HG03457 (cell line): Measurements from ENCODE around the gene EEFSEC.

Experiments
- ATAC-seq: cut with Tn5 transposase; IDR thresholded peaks from one replicate; pipeline ENCODE4 v1.9.1; 2021; ENCODE audit warnings: moderate number of reproducible peaks; ENCODE audit not compliant: unreplicated experiment

Gene EEFSEC

DNA sequence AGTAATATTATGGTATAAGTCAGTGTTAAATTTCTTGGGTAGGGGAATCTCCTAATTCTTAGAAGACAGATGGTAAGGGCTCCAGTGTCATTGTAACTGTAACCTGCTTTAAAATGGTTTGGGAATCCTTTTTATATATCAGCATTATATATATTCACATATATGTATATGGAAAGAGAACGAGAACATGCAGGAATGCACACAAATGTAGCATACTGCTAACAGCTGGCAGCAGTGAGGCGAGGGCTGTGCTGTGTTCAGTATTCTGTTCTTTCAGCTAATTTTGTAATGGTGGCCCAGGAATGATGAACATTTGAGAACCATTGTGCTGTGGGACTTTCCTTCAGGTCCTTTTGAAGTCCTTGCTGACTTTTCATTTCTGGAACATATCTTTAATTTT is 60.8 kb downstream of the EEFSEC start:
- no peak for ATAC-seq

DNA sequence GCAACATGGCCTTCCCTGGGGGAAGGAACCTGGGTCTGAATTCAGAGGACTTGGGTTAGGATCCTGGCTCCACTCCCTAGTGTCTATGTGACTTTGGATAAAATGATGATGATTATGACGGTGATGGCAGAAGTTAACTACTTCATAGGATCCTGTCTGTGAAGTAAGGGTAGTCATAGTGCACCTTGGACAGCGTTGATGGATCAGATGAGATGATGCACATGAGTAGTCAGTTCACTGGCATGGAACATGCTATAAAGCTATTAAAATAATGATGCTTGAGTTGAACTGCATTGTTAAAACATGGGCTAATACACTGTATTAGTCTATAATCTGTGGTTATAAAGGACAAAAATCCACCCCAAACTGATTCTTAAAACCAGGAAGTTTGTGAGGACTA is 62.0 kb downstream of the EEFSEC start:
- no peak for ATAC-seq

DNA sequence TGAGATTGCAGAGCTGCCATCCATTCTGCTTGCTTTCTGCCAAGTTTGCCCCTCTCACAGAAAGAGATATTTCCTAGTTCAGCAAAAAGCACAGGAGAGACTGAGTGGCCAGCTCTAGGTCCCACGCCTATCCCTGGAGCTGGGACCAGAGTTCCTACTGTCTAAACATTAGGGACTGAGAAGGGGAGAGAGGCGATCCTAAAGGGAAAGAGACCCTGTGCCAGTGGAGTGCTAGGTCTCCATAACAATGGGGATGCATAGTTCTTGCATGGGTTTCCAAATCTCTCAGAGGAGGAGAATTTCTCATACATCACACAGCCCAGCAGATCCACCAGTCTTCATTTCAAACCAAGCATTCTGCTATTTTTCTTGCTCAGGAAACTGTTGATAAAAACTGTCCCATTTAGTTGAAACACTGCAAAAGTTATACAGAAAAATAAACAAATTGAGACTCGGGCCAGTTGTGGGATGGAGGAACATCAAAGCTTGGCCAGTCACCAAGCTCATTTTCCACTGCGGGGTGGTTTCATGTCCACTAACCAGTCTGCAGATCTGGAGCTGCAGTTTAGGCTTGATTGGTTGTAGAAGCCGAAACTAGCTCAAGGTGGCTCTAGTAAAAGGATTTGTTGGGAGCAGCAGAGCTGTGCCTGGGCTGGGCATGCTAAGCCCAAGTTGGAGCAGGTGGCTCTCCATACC is 62.7 kb downstream of the EEFSEC start:
- ATAC-seq, result no peak

DNA sequence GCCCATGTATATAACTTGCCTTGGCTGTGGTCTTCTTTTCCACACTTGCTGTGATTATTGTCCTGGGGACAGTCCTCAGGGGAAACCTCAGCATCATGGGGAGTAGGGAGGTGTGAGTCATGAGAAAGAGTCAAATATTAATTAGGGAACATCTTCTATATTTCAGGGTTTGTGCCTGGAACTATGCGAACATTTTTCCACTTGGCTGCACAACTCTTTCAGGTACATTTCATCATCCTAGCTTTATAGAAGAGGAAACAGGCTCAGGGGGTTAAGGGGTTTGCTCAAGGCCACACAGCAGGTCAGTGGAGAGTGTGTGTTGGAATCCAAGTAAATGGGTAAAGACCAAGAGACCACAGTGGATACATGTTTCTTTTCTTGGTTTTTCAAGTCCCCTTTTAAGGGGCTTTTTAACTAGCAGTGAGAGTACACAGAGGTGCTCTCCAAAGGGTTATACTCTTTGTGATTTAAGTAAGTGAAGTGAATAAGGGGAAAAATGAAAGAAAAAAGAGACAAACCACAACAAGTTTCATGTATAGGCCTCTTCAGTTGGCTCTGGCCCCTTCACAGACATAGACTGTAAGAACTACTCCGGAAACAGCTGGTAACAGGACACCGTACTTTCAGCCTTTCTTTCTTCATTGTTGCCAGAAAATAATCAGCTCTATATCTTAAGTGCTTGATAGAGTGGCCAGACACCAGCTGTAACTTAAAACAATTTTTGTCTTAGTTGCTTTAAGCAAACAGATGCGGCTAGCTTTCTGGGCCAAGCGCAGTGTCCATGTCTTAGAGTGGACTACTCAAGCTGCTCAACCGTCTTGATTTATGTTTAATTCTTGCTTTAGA is 64.6 kb downstream of the EEFSEC start:
- ATAC-seq, result no peak

DNA sequence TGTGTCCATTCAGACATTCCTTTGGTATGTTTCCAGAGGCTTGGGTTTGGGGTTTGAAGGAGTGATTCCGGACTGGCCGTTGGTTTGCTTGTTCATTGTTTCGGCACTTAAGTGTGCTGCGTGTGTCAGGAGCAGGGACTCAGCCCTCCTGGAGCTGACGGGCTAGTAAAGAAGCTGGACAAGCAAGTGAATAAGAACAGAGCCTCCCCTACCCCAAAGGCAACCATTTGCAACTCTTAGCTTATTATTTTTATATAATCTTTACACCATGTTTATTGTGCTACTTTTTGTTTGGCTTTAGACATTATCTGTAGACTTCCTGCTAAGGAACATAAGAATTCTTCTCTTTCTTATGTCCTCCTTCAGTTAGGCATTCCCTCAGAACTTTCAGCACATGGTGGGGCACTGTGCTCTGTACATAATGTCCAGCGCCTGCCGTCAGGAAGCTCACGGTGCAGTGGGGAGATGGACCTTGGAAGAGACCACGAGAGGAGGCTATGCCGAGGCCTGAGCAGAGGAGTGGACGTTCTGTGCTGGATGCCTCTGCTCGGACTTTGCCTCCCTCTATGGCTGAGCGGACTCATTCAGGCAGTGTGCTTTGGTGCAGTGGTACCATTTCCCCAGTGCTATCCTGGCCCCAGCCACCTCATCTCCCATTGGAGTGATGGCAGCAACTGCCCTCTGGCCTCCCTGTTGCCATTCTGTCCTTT is 65.4 kb downstream of the EEFSEC start:
- ATAC-seq, result no peak

DNA sequence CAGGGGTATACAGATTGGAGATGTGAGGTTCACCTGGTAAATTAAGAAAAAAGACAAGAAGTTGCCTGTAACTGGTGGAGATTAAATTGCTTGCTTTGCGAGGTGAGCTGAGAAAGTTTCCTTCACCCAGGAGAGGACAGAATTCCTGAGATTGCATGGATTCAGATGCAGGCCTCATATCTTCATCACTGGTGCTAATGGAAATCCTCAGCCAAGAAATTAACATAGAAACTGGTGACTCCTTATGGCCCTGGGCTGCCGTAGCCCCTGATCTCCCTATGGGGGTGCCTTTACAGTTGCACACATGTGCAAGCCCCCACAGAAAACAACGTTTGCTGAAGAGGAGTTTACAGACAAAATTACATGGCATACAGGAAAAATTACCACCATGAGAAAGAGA is 68.0 kb downstream of the EEFSEC start:
- no peak for ATAC-seq

DNA sequence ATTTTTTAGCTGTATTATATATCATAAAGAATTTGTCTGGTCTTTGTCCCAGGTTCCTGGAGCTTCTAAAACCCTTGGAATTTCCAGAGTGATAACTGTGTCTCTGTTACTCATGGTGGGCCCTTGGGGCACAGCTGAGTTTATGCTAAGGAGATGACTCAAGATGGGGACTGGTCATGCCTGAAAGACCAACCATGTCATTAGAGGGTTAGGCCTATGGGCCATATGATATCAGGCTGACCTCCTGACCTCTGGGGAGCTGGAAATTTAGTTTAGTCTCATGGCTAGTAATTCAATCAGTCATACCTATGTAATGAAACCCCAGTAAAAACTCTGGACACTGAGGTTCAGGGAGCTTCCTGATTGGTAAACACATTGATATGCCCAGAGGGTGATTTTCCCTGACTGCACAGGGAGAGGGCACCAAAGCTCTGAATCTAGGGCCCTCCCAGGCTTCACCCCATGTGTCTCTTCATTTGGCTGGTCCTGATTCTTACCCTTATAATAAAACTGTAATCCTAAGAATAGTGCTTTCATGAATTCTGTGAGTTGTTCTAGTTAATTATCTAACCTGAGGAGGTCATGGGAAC is 69.6 kb downstream of the EEFSEC start:
- no peak for ATAC-seq

DNA sequence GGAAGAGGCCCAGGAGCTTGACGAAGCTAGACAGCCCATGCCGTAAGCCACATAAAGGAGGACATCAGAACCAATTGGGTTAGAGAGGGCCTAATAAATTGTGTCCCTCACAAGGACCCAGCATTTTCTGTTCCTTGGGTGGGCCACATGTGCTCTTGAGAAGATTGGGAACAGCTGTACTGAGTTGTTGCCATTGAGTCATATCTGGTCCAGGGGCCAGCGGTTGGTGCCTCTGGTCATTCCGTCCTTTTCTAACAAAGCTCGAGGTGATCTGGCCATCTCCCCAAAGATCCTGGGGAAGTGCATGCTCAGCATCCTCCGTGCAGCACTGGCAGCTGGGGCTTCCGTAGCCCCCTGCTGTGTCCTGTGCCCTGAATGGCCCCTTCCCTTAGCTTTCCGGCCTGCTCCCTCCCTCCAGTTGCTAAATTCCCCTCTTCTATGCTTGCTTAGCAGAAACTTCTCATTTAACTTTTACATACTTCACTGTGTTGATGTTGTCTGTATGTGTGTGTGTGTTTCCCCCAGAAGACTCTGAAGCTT is 73.0 kb downstream of the EEFSEC start:
- ATAC-seq, result no peak

DNA sequence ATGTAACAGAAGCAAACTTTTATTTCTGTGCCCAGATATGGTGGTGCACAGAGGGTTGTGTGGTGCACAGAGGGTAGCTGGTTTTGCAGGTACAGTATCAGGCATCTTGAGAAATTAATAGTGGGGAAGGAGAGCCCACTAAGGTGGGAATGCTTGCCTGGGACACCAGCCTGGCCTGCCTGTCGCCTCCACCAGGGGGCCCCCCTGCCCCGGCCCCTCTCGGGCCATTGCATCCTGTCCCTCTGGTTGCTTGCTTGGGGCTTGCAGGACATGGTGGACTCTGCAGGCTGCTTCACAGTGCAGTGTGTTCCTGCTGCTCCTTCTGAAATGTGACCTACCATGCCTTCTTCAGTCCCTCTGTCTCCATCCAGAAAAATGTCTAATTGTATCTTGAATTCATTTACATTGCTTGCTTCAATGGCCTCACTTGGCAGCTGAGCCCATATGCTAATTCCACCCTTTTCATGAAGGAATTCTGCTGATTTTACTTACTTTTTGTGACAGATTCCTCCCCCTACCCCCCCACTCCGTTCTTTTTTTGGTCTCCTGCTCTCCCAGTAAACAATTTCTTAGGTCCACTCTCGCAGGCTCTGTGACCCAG is 73.6 kb downstream of the EEFSEC start:
- no peak for ATAC-seq

DNA sequence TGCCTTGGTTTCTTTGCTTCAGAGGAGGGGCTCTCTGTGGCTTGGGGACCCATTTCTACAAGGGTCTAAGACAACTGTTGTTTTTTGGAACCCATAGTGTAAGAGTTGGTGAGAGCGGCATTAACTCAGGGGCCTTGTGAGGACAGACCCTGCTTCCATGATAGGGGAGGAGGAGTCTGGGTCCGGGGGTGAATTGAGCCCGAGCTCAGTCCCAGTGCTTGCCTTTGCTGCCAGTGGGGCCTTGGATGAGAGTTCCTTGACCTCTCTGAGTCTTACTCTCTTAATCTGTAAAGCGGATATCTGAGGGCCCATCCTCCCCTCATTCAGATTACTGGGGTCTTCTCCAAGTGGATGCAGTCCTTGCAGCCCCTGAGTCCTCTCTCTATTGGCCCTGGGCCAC is 74.2 kb downstream of the EEFSEC start:
- no peak for ATAC-seq

DNA sequence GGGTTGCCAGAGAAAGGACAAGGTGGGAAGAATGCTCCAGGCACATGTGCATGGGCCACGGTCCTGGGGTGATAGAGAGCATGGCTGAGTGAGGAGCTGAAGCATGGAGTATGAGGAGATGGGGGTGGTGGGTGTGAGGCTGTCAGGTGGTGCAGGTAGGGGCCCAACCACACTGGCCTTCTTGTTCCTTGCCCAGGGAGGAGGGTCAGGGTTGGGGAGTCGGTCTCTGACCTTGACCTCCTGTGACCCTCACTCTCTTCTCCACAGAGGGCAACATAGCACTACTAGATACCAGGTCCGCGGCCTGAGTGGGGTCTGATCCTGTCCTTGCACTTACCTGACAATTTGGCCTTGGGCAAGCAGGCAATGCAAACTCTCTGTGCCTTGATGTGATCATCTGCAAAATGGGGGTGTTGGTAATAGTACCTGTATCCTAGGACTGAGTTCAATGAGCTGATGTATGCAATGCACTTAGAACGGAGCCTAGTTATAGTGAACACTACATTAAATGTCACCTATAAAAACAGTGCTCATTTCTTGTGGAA is 75.2 kb downstream of the EEFSEC start:
- no peak for ATAC-seq

DNA sequence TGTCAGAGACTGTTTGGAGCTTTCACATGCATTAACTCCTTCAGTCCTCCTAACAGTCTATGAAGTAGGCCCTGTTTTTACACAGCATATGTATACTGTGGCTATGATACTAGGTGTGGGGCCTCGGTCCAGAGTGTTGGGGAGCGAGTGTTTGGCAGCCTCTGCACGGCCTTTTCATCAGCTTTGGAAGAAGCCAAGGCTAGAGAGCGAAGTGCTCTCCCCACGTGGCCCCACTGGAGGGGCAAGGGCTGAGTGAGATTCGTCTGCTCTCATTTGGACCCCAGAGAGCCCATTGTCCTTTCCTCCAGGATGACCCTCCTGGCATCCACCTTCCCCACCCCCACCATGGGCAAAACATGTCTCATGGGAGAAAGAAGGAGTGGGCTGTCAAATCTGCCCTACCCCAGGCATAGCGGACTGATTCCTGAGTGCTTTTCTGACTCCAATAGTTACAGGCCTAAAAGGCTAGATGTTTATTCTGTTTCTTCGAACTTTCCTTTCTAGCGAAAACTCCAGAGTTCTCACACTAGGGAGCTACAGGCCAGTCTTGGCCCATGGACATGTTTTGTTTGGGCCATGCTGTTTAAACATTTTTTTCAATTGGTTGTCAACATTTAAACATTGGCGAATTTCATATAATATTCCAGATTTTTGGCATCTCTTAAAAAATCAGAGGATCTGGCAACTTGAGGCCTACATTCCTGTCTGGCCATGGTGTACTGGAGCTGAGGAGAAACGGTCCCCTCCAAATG is 76.0 kb downstream of the EEFSEC start:
- no peak for ATAC-seq

DNA sequence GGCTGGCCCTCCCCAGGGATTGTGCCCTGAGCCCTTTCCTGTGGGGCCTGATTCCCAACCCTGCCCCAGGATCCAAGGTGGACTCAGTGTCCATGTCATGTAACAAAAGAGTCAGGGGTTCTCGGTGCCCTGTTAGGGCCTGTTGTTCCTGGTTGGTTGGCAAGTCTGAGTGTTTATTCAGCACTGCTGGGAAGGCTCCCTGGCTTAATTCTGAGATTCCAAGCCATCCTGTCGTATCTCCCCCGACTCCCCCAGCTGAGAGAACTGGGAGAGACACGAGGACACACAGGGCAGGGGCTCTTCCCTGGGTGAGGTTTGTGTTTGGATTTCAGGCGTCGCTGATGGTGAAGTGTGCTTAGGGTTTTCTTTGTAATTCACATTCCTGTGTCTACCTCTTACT is 78.3 kb downstream of the EEFSEC start:
- no peak for ATAC-seq

DNA sequence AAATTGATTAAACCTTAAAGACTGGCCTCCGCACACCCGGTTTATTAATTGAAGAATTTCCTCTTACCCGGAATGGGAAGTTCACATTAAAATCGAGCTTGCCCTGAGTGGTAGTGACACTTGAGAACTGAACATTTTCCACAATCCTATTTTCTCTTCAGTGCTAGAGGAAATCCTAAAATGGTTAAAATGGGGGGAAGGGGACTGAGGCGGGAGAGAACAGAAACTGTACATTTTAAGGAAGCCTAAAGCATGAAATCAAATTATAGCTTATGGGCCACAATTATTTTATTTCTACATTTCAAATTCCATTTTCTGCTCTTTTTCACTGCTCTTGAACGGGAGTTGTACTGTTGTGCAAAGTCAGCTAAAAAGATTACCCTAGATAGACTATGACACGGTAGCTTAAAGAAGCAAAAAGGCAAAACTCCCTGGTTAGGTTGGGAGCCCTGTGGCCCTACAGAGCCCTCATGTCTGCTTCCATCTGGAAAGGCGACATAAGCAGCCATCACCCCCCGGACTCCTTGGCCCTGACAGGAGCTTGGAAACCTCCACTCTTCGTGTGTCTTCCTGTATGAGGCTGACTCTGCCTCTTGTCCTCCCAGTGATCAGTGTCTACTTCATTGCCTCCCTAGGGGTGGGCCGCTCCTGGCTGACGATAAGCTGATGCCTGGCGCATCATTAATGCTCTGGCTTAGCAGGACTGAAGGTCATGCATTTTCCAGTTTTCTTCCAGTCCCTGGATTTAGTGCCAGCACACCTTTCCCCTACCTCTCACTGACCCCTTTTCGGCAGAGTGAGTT is 79.3 kb downstream of the EEFSEC start:
- ATAC-seq, result no peak

DNA sequence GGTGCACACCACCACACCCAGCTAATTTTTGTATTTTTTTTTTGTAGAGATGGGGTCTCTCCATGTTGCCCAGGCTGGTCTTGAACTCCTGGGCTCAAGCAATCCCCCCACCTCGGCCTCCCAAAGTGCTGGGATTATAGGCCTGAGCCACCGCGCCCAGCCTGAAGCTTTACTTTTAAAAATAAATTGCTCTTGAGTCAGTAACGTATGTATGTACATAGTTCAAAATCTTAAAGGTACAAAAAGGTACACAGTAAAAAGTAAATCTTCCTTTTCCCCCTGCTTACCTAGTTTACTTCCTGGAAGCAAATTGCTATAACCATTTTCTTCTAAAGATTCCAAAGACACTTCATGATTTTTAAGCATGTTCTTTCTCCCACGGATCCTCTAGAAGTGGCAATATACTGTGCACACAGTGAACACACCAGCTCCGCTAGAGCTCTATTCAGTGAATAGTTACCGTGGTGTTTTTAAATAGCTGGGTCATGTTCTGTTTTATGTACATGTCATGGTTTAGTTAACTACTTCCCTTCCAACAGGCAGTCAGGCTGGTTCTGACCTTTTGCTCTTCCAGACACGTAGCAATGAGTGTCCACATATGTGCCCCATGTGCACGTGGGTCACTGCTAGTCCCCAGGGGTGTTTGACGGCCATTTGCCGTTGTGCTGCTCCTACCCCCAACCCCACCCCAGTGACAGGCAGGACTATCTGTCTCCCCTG is 82.1 kb downstream of the EEFSEC start:
- ATAC-seq, result no peak

DNA sequence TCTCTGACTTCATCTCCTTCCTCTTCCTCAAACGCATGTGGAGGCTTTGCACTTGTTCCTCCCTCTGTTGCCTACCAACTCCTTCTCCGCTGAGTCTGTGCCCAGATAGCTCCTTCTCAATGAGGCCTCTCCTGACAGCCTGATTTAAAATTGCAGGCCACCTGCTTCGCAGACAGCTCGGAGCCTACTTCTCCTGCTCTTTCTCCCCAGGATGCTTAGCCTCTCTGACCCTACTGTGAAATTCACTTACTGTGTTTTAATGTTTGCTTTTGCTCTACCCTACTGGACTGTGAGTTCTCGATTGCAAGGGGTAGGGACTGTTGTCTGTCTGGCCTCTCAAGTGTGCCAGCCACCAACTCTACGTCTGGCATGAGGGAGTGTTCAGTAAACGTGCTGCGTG is 83.4 kb downstream of the EEFSEC start:
- ATAC-seq, result no peak

DNA sequence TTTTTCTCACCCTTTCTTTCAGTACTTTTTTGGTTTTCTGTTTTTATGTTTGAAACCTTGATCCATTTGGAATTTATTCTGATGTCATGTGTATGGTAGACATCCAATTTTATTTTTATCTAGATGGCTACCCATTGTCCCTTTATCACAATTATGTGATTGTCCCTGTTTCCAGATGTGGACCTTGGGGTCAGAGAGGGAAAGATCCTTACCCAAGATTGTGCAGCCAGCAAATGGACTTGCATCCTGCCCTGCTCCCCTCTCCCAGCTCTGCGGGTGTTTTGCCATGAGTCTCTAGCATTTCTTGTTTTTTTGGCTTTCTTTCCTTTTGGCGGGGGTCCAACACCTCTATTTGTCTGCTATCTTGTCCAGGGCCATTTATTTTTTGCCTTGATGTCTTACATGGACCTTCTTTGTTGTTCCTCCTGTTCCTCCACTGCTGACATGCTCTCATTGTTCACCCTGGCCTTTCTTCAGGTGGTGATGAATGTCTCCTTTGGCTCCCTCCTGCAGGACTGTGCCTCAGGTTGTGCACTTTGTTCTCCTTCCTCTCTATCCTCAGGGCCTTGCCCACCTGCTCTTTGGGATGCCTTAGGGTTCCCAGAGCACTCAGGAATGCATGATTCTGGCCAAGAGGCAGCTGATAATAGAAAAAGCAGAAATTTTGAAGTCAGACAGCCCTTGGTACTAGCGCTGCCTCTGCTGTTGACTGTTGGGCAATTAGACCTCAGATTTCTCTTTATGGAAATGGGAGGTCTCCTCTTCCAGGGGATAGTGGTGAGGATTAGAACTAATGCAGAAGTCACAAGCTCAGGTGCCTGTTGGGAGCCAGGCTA is 84.3 kb downstream of the EEFSEC start:
- no peak for ATAC-seq

DNA sequence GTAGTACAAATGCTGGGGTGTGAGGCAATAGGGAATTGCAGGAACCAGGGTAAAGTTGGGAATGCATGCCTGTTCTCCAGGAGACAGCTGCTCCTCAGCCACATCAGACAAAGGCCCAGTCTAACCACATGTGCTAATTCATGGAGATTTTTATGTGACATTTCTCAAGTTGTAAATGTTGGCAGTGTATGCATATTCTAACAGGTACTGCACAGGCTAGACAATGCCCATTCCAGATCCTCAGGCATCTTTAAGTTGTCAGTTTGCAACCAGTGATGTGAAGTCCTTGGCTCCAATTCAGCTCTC is 84.9 kb downstream of the EEFSEC start:
- ATAC-seq, result no peak
